ENCODE results near the gene CCNT2. TPM values are rescaled to one million over a fixed set of nuclear protein-coding genes. Genes with fewer than 3 reads are reported as not detected.

The CCNT2 gene
- total RNA-seq, 2 experiments from 2014 or later = 25.1 to 25.7 TPM

- H3K36me3 Mint-ChIP-seq = peaks cover 12% of the 10 kb centered on the region
- peak overlapping the region; percentile 55 for H3K27ac Mint-ChIP-seq
- intact Hi-C loops (cut with micrococcal nuclease) = no loop called here
- no peaks in the 10 kb centered on the region for H3K27me3 Mint-ChIP-seq
- no peak overlapping the region for H3K4me3 Mint-ChIP-seq
- ChIA-PET POLR2A (interaction anchor here (1.0 kb wide), 1 partner anchor 8 kb away, joined by 3 read pairs; the partner anchor contains the start of gene CCNT2), CTCF (interaction anchor here (0.5 to 1.9 kb wide), 3 partner anchors 24 to 893 kb away, joined by 3 to 4 read pairs (median 4); no protein-coding TSS in a partner anchor)
- no peak for DNase-seq
- H3K9me3 Mint-ChIP-seq = no peaks in the 10 kb centered on the region
- peaks cover 70% of the 10 kb centered on the region for H3K4me1 Mint-ChIP-seq (ENCODE audit: low read depth)
Observed at GRCh38 chr2:134926231-134926931, 7.8 kb downstream of the CCNT2 start.

GRCh38 chr2:134927195-134927594 lies 8.6 kb downstream of the CCNT2 start:
- ChIA-PET POLR2A (interaction anchor here (1.0 kb wide), 1 partner anchor 9 kb away, joined by 3 read pairs; the partner anchor contains the start of gene CCNT2), CTCF (interaction anchor here (1.9 kb wide), 1 partner anchor 467 kb away, joined by 4 read pairs; no protein-coding TSS in a partner anchor)
- Mint-ChIP-seq H3K9me3 (no peaks in the 10 kb centered on the region), H3K36me3 (peaks cover 13% of the 10 kb centered on the region), H3K4me3 (no peak overlapping the region), H3K4me1 (ENCODE audit: low read depth) (peaks cover 68% of the 10 kb centered on the region), H3K27me3 (no peaks in the 10 kb centered on the region), H3K27ac (no peak overlapping the region)
- DNase-seq = no peak
- intact Hi-C loops (cut with micrococcal nuclease) = no loop called here

GRCh38 chr2:134932864-134933526 lies 14.4 kb downstream of the CCNT2 start:
- no peak for DNase-seq
- ChIA-PET POLR2A (no interaction called here), CTCF (no interaction called here)
- Mint-ChIP-seq H3K36me3 (peaks cover 18% of the 10 kb centered on the region), H3K9me3 (no peaks in the 10 kb centered on the region), H3K4me3 (no peak overlapping the region), H3K27ac (no peak overlapping the region), H3K4me1 (ENCODE audit: low read depth) (peaks cover 52% of the 10 kb centered on the region), H3K27me3 (no peaks in the 10 kb centered on the region)
- intact Hi-C loops (cut with micrococcal nuclease) = no loop called here

- Mint-ChIP-seq H3K36me3 (peaks cover 16% of the 10 kb centered on the region), H3K4me3 (no peak overlapping the region), H3K27me3 (no peaks in the 10 kb centered on the region), H3K9me3 (no peaks in the 10 kb centered on the region), H3K4me1 (ENCODE audit: low read depth) (peaks cover 51% of the 10 kb centered on the region), H3K27ac (no peak overlapping the region)
- ChIA-PET POLR2A (no interaction called here), CTCF (no interaction called here)
- DNase-seq = no peak
- intact Hi-C loops (cut with micrococcal nuclease) = no loop called here
Observed at GRCh38 chr2:134933732-134934131, 15.1 kb downstream of the CCNT2 start.

- H3K9me3 Mint-ChIP-seq = no peaks in the 10 kb centered on the region
- H3K4me1 Mint-ChIP-seq (ENCODE audit: low read depth) = peaks cover 51% of the 10 kb centered on the region
- no peaks in the 10 kb centered on the region for H3K27me3 Mint-ChIP-seq
- no peak overlapping the region for H3K27ac Mint-ChIP-seq
- ChIA-PET POLR2A (no interaction called here), CTCF (no interaction called here)
- H3K4me3 Mint-ChIP-seq = no peak overlapping the region
- H3K36me3 Mint-ChIP-seq = peaks cover 16% of the 10 kb centered on the region
- DNase-seq = no peak
- intact Hi-C loops (cut with micrococcal nuclease) = no loop called here
Observed at GRCh38 chr2:134934150-134934549, 15.5 kb downstream of the CCNT2 start.

- Mint-ChIP-seq H3K27ac (no peak overlapping the region), H3K4me1 (ENCODE audit: low read depth) (peaks cover 50% of the 10 kb centered on the region), H3K27me3 (no peaks in the 10 kb centered on the region), H3K36me3 (peaks cover 17% of the 10 kb centered on the region), H3K9me3 (no peaks in the 10 kb centered on the region), H3K4me3 (no peak overlapping the region)
- POLR2A ChIA-PET = no interaction called here
- DNase-seq = no peak
- CTCF ChIA-PET = no interaction called here
- intact Hi-C loops (cut with micrococcal nuclease) = no loop called here
Observed at GRCh38 chr2:134934641-134935040, 16.0 kb downstream of the CCNT2 start.

- Mint-ChIP-seq H3K27ac (no peak overlapping the region), H3K4me1 (ENCODE audit: low read depth) (peaks cover 39% of the 10 kb centered on the region), H3K9me3 (no peaks in the 10 kb centered on the region), H3K27me3 (no peaks in the 10 kb centered on the region), H3K36me3 (peaks cover 24% of the 10 kb centered on the region), H3K4me3 (no peak overlapping the region)
- ChIA-PET CTCF (no interaction called here), POLR2A (no interaction called here)
- intact Hi-C loops (cut with micrococcal nuclease) = no loop called here
- no peak for DNase-seq
Observed at GRCh38 chr2:134936691-134937090, 18.1 kb downstream of the CCNT2 start.

GRCh38 chr2:134943540-134943939 lies 24.9 kb downstream of the CCNT2 start:
- H3K27me3 Mint-ChIP-seq = no peaks in the 10 kb centered on the region
- DNase-seq = no peak
- ChIA-PET CTCF (no interaction called here), POLR2A (no interaction called here)
- peaks cover 14% of the 10 kb centered on the region for H3K4me1 Mint-ChIP-seq (ENCODE audit: low read depth)
- no peaks in the 10 kb centered on the region for H3K9me3 Mint-ChIP-seq
- peaks cover 35% of the 10 kb centered on the region for H3K36me3 Mint-ChIP-seq
- H3K4me3 Mint-ChIP-seq = no peak overlapping the region
- no peak overlapping the region for H3K27ac Mint-ChIP-seq
- intact Hi-C loops (cut with micrococcal nuclease) = no loop called here

GRCh38 chr2:134944975-134945374 lies 26.4 kb downstream of the CCNT2 start:
- DNase-seq = no peak
- Mint-ChIP-seq H3K4me3 (no peak overlapping the region), H3K27me3 (no peaks in the 10 kb centered on the region), H3K9me3 (no peaks in the 10 kb centered on the region), H3K4me1 (ENCODE audit: low read depth) (peaks cover 13% of the 10 kb centered on the region), H3K36me3 (peaks cover 32% of the 10 kb centered on the region), H3K27ac (no peak overlapping the region)
- CTCF ChIA-PET = no interaction called here
- intact Hi-C loops (cut with micrococcal nuclease) = no loop called here
- POLR2A ChIA-PET = no interaction called here

- no peaks in the 10 kb centered on the region for H3K9me3 Mint-ChIP-seq
- peaks cover 32% of the 10 kb centered on the region for H3K36me3 Mint-ChIP-seq
- H3K27me3 Mint-ChIP-seq = no peaks in the 10 kb centered on the region
- POLR2A ChIA-PET = no interaction called here
- CTCF ChIA-PET = no interaction called here
- intact Hi-C loops (cut with micrococcal nuclease) = no loop called here
- no peak for DNase-seq
- H3K4me3 Mint-ChIP-seq = no peak overlapping the region
- H3K4me1 Mint-ChIP-seq (ENCODE audit: low read depth) = peaks cover 17% of the 10 kb centered on the region
- H3K27ac Mint-ChIP-seq = no peak overlapping the region
Observed at GRCh38 chr2:134946073-134946472, 27.5 kb downstream of the CCNT2 start.

GRCh38 chr2:134949981-134950708 lies 31.5 kb downstream of the CCNT2 start:
- H3K27me3 Mint-ChIP-seq = no peaks in the 10 kb centered on the region
- H3K27ac Mint-ChIP-seq = peak overlapping the region; percentile 42
- ChIA-PET POLR2A (interaction anchor here (0.6 kb wide), 1 partner anchor 799 kb away, joined by 4 read pairs; no protein-coding TSS in a partner anchor), CTCF (interaction anchor here (0.6 to 1.0 kb wide), 3 partner anchors 24 to 390 kb away, joined by 3 to 4 read pairs (median 3); no protein-coding TSS in a partner anchor)
- peaks cover 47% of the 10 kb centered on the region for H3K36me3 Mint-ChIP-seq
- intact Hi-C loops (cut with micrococcal nuclease) = no loop called here
- H3K4me3 Mint-ChIP-seq = no peak overlapping the region
- peaks cover 15% of the 10 kb centered on the region for H3K4me1 Mint-ChIP-seq (ENCODE audit: low read depth)
- no peak for DNase-seq
- no peaks in the 10 kb centered on the region for H3K9me3 Mint-ChIP-seq

- Mint-ChIP-seq H3K27me3 (no peaks in the 10 kb centered on the region), H3K36me3 (peaks cover 45% of the 10 kb centered on the region), H3K4me3 (no peak overlapping the region), H3K4me1 (ENCODE audit: low read depth) (peaks cover 15% of the 10 kb centered on the region), H3K27ac (no peak overlapping the region), H3K9me3 (no peaks in the 10 kb centered on the region)
- ChIA-PET CTCF (interaction anchor here (0.6 to 1.0 kb wide), 3 partner anchors 25 to 391 kb away, joined by 3 to 4 read pairs (median 3); no protein-coding TSS in a partner anchor), POLR2A (interaction anchor here (0.6 kb wide), 1 partner anchor 798 kb away, joined by 4 read pairs; no protein-coding TSS in a partner anchor)
- intact Hi-C loops (cut with micrococcal nuclease) = no loop called here
- no peak for DNase-seq
Observed at GRCh38 chr2:134950886-134951285, 32.3 kb downstream of the CCNT2 start.
